Esophagus squamous epithelium (tissue), 4 donors: ENCODE results near the gene BAIAP2.

Experiments
- POLR2A ChIP-seq, 4 donors: fragments of 450-650 bp; IDR thresholded peaks; one replicate each; pipeline ENCODE4 v1.6.1; 2017; ENCODE audit warnings: antibody characterized with exemption in 4 of 4, mild to moderate bottlenecking in 4 of 4, moderate library complexity in 3 of 4
- TF ChIP-seq, protein P1 (sequence below), 6 experiments: fragments of 450-650 bp in 4 of 6; fragments of 200-600 bp in 2 of 6; sonication (generic) in 2 of 6; IDR thresholded peaks; one replicate each; pipeline ENCODE4 v1.5.1; 2016 to 2019; ENCODE audit warnings: antibody characterized with exemption in 6 of 6, mild to moderate bottlenecking in 4 of 6, moderate library complexity in 4 of 6

- no peak for TF ChIP-seq POLR2A (IDR thresholded peaks at IDR 0.05)
- TF ChIP-seq, protein P1, sequence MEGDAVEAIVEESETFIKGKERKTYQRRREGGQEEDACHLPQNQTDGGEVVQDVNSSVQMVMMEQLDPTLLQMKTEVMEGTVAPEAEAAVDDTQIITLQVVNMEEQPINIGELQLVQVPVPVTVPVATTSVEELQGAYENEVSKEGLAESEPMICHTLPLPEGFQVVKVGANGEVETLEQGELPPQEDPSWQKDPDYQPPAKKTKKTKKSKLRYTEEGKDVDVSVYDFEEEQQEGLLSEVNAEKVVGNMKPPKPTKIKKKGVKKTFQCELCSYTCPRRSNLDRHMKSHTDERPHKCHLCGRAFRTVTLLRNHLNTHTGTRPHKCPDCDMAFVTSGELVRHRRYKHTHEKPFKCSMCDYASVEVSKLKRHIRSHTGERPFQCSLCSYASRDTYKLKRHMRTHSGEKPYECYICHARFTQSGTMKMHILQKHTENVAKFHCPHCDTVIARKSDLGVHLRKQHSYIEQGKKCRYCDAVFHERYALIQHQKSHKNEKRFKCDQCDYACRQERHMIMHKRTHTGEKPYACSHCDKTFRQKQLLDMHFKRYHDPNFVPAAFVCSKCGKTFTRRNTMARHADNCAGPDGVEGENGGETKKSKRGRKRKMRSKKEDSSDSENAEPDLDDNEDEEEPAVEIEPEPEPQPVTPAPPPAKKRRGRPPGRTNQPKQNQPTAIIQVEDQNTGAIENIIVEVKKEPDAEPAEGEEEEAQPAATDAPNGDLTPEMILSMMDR (IDR thresholded peaks at IDR 0.05), result no peak
Observed at GRCh38 chr17:81134064-81134781, 99.3 kb downstream of the BAIAP2 start.
